Trophoblast cell (in vitro differentiated cells and primary cell): Measurements from ENCODE around the gene CACNB2.

Experiments used
- DNase-seq, 2 donors: peaks; one replicate each; pipeline ENCODE4 v3.0.0-alpha.2; 2016
- H2AFZ ChIP-seq: 2 replicates; pipeline ENCODE4 v1.6.1; 2013; ENCODE audit warnings: low read length, moderate library complexity, mild to moderate bottlenecking; ENCODE audit not compliant: insufficient read depth, poor library complexity
- H2AK5ac ChIP-seq: 2 replicates; pipeline ENCODE4 v1.6.1; 2013; ENCODE audit warnings: mild to moderate bottlenecking, low read length
- H2BK120ac ChIP-seq: 2 replicates; pipeline ENCODE4 v1.6.1; 2013; ENCODE audit warnings: low read length, mild to moderate bottlenecking, moderate library complexity; ENCODE audit not compliant: insufficient read depth, poor library complexity
- H2BK12ac ChIP-seq: 2 replicates; pipeline ENCODE4 v1.6.1; 2013; ENCODE audit warnings: mild to moderate bottlenecking, low read length, moderate library complexity
- H2BK5ac ChIP-seq: 2 replicates; pipeline ENCODE4 v1.6.1; 2013; ENCODE audit warnings: low read length, low read depth, moderate library complexity, mild to moderate bottlenecking; ENCODE audit not compliant: poor library complexity
- H3K14ac ChIP-seq: 2 replicates; pipeline ENCODE4 v1.6.1; 2013; ENCODE audit warnings: mild to moderate bottlenecking, low read length
- H3K18ac ChIP-seq: 2 replicates; pipeline ENCODE4 v1.6.1; 2013; ENCODE audit warnings: mild to moderate bottlenecking, low read length
- H3K23ac ChIP-seq: 2 replicates; pipeline ENCODE4 v1.6.1; 2013; ENCODE audit warnings: low read length
- H3K27ac ChIP-seq: 2 replicates; pipeline ENCODE4 v1.5.1; 2013; ENCODE audit warnings: low read depth, mild to moderate bottlenecking, inconsistent platforms, low read length, moderate library complexity
- H3K27me3 ChIP-seq: 2 replicates; pipeline ENCODE4 v1.6.1; 2013; ENCODE audit warnings: inconsistent platforms, mild to moderate bottlenecking, low read length, moderate library complexity; ENCODE audit not compliant: insufficient read depth
- H3K36me3 ChIP-seq, 2 experiments: 1 replicate in 1 of 2; 2 replicates in 1 of 2; pipeline ENCODE4 v1.6.1; 2013; ENCODE audit warnings: low read length in 2 of 2, mild to moderate bottlenecking in 2 of 2, moderate library complexity in 1 of 2; ENCODE audit not compliant: insufficient read depth in 2 of 2, control insufficient read depth in 1 of 2
- H3K4ac ChIP-seq: 2 replicates; pipeline ENCODE4 v1.6.1; 2013; ENCODE audit warnings: low read depth, mild to moderate bottlenecking, low read length, moderate library complexity
- H3K4me1 ChIP-seq, 2 experiments: 1 replicate in 1 of 2; 2 replicates in 1 of 2; pipeline ENCODE4 v1.6.1; 2013; ENCODE audit warnings: low read length in 2 of 2, mild to moderate bottlenecking in 2 of 2, moderate library complexity in 1 of 2; ENCODE audit not compliant: insufficient read depth in 2 of 2, control insufficient read depth in 1 of 2
- H3K4me2 ChIP-seq: 2 replicates; pipeline ENCODE4 v1.6.1; 2013; ENCODE audit warnings: inconsistent platforms, mild to moderate bottlenecking, low read length, moderate library complexity
- H3K4me3 ChIP-seq: 2 replicates; pipeline ENCODE4 v1.5.1; 2013; ENCODE audit warnings: mild to moderate bottlenecking, low read depth, low read length, inconsistent platforms
- H3K79me1 ChIP-seq: one replicate; pipeline ENCODE4 v1.6.1; 2013; ENCODE audit warnings: low read length
- H3K79me2 ChIP-seq: 2 replicates; pipeline ENCODE4 v1.6.1; 2013; ENCODE audit warnings: low read length, mild to moderate bottlenecking; ENCODE audit not compliant: control insufficient read depth, insufficient read depth, poor library complexity
- H3K9ac ChIP-seq: 2 replicates; pipeline ENCODE4 v1.6.1; 2013; ENCODE audit warnings: mild to moderate bottlenecking, low read length
- H3K9me3 ChIP-seq: 2 replicates; pipeline ENCODE4 v1.6.1; 2013; ENCODE audit warnings: low read depth, mild to moderate bottlenecking, control low read depth, inconsistent platforms, low read length; ENCODE audit not compliant: insufficient read depth
- H4K12ac ChIP-seq: 2 replicates; pipeline ENCODE4 v1.6.1; 2013; ENCODE audit warnings: low read depth, mild to moderate bottlenecking, low read length, moderate library complexity
- H4K8ac ChIP-seq: 2 replicates; pipeline ENCODE4 v1.6.1; 2013; ENCODE audit warnings: low read depth, mild to moderate bottlenecking, low read length, moderate library complexity
- H4K91ac ChIP-seq: one replicate; pipeline ENCODE4 v1.6.1; 2013; ENCODE audit warnings: low read depth, mild to moderate bottlenecking, low read length, moderate library complexity
- WGBS: extraction: QIAGEN DNeasy Blood & Tissue Kit; methylation state at CpG from one replicate; pipeline ENCODE4 v1.1.7; 2013; ENCODE audit warnings: missing lambda C conversion rate; ENCODE audit not compliant: insufficient read length, insufficient coverage; ENCODE audit errors: extremely low coverage; 5-methylcytosine and 5-hydroxymethylcytosine counted together

CACNB2 gene

DNA sequence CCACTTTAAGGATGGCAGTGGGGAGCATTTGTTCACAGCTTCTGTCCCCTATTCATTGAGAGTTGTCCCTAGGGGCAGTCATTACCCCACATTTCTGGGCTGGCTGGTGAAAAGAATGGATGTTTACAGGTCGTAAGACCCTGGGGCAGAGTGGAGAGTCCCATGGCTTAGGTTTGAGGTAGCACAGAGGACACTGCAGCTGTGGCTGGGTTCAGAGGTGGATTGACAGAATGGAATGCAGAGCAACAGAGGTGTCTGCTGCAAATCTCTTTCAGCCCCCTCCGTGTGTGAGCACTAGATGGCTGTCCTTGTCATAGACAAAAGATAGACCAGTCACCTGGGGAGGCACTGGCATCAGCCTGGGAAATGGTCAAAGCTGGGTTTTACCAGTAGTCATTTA, 141.9 kb downstream of the CACNB2 start:
- no peaks in the 10 kb centered on the region for H3K79me2 ChIP-seq
- no peak overlapping the region for H3K18ac ChIP-seq
- H3K9ac ChIP-seq: no peak overlapping the region
- H3K27ac ChIP-seq: no peak overlapping the region
- H4K12ac ChIP-seq: no peak overlapping the region
- no peak overlapping the region for H4K8ac ChIP-seq
- H3K36me3 ChIP-seq: no peaks in the 10 kb centered on the region
- H3K4me3 ChIP-seq: no peak overlapping the region
- H3K23ac ChIP-seq: no peak overlapping the region
- H3K4ac ChIP-seq: no peak overlapping the region
- no peak overlapping the region for H4K91ac ChIP-seq
- H2BK120ac ChIP-seq: no peak overlapping the region
- no peak overlapping the region for H2AFZ ChIP-seq
- no peak overlapping the region for H2AK5ac ChIP-seq
- H2BK5ac ChIP-seq: no peak overlapping the region
- WGBS: no CpG with 5 or more reads among the region's 2 CpGs
- no peaks in the 10 kb centered on the region for H3K9me3 ChIP-seq
- H3K4me2 ChIP-seq: no peak overlapping the region
- peaks cover 0 to 3% of the 10 kb centered on the region in 2 experiments for H3K4me1 ChIP-seq
- no peaks in the 10 kb centered on the region for H3K79me1 ChIP-seq
- H2BK12ac ChIP-seq: no peak overlapping the region
- H3K27me3 ChIP-seq: no peaks in the 10 kb centered on the region
- DNase-seq: no peak
- no peak overlapping the region for H3K14ac ChIP-seq

DNA sequence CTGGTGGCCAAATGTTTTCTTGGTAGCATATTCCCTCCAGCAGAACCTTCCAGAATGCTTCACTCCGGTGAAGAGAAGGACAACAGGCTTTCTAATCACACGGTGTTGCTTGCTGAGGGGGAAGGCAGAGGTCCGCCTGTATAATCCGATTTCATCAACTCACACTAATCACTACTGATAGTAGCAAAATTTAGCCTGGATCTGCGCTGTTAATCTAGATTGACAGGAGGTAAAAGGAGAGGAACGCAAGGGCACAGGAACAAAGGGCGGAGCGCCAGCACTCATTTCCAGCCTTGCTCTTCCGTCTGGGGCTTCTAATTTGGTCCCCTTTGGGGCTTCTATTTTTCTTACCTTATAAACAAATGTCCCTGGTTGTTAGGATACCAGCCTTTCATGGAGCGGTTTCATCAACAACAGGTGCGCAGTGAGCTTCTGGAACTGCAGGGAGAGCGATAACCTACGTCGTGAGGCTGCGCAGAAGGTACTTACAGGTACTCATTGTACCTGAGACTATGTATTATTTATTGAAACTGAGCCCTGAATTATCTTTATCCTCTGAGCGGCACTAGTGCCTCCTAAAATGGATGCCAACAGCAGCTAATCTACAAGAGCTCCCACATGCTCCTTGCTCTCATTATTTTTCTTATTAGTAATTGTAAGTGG, 150.6 kb downstream of the CACNB2 start:
- no peak for DNase-seq
- no peaks in the 10 kb centered on the region for H3K36me3 ChIP-seq
- H2BK5ac ChIP-seq: no peak overlapping the region
- no peak overlapping the region for H3K4ac ChIP-seq
- H4K91ac ChIP-seq: no peak overlapping the region
- no CpG with 5 or more reads among the region's 16 CpGs for WGBS
- H3K27me3 ChIP-seq: no peaks in the 10 kb centered on the region
- H3K9ac ChIP-seq: no peak overlapping the region
- H4K8ac ChIP-seq: no peak overlapping the region
- H3K4me1 ChIP-seq: no peaks in the 10 kb centered on the region
- H2BK120ac ChIP-seq: no peak overlapping the region
- H3K79me2 ChIP-seq: no peaks in the 10 kb centered on the region
- H3K4me2 ChIP-seq: no peak overlapping the region
- no peak overlapping the region for H2BK12ac ChIP-seq
- no peak overlapping the region for H3K23ac ChIP-seq
- H2AFZ ChIP-seq: no peak overlapping the region
- H3K9me3 ChIP-seq: no peaks in the 10 kb centered on the region
- no peak overlapping the region for H3K27ac ChIP-seq
- H2AK5ac ChIP-seq: no peak overlapping the region
- H3K4me3 ChIP-seq: no peak overlapping the region
- no peak overlapping the region for H4K12ac ChIP-seq
- no peak overlapping the region for H3K18ac ChIP-seq
- H3K79me1 ChIP-seq: no peaks in the 10 kb centered on the region
- no peak overlapping the region for H3K14ac ChIP-seq

DNA sequence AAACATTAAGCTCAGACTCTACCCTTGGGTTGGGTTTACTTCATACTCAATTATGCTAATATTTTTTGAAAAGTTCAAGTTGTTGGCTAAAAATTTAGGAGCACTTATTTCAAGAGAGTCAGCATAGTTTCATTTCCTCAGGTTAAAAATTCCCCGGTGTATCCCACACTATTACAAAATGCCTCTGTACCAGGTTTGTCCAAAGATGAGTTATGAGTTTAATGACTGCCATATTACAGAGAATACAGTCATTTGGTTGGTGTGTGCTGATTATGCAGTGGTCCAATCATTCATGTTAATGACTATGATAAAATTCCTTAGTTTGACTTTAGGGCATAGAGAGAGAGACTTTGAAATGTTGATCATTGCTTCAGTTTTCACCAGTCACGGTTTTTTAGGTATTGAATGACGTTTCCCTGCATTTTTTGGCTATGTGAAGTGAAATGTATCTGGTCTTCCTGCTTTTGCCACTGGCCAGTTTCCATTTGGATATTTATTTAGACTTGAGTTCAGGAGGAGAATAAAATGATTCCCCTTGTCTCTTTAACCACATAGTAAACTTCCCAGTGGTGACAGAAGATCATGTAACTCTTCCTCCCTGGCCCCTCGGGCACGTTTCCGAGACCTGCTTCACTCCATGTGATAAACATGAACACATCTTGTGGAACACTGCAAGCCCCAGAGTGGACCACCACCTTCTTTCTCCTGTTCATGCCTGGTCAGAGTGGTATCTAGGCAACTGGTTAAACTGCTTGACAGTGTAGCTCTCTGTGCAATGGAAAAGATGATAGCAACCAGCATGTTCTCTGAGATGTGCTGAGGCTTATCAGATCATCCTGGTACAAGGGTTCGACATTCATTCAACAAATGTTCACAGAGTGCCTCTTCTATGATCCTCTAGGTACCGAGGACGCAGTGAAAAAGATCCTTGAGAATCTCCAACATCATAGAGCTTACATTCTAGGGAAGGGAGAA, 153.6 kb downstream of the CACNB2 start:
- Histone ChIP-seq H3K14ac (no peak overlapping the region), H3K4me2 (no peak overlapping the region), H3K23ac (no peak overlapping the region), H3K18ac (no peak overlapping the region), H3K27me3 (no peaks in the 10 kb centered on the region), H4K12ac (no peak overlapping the region), H3K27ac (no peak overlapping the region), H3K9me3 (no peaks in the 10 kb centered on the region), H2BK120ac (no peak overlapping the region), H4K91ac (no peak overlapping the region), H2BK5ac (no peak overlapping the region), H3K36me3 (no peaks in the 10 kb centered on the region), H2AK5ac (no peak overlapping the region), H3K79me2 (no peaks in the 10 kb centered on the region), H3K79me1 (no peaks in the 10 kb centered on the region), H3K4me1 (no peaks in the 10 kb centered on the region), H3K4me3 (no peak overlapping the region), H2BK12ac (no peak overlapping the region), H2AFZ (no peak overlapping the region), H3K9ac (no peak overlapping the region), H4K8ac (no peak overlapping the region), H3K4ac (no peak overlapping the region)
- no CpG with 5 or more reads among the region's 9 CpGs for WGBS
- DNase-seq: peak; percentile 6 to 78

DNA sequence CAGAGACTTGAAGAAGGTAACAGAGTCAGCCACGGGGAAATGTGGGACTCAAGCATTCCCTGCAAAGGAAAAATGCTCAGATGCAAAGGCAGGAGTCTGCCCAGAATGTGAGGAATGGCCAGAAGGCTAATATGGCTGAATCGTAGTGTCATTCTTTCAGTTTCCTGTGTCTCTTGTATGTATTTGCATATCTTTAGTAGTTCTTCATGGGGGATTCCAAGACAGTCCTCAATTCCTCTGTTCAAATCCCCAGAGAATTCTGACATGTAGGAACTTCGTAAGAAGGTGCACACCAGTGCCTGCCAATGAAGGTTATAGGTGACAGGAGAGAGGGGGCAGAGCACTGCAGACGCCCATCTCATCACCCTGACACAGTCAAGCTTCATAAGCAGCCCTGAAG, 154.4 kb downstream of the CACNB2 start:
- no peaks in the 10 kb centered on the region for H3K79me2 ChIP-seq
- WGBS: no CpG with 5 or more reads among the region's 4 CpGs
- no peaks in the 10 kb centered on the region for H3K9me3 ChIP-seq
- no peak overlapping the region for H3K4me2 ChIP-seq
- H3K9ac ChIP-seq: no peak overlapping the region
- H3K27ac ChIP-seq: no peak overlapping the region
- peak; percentile 25 to 70 for DNase-seq
- H3K23ac ChIP-seq: no peak overlapping the region
- H3K36me3 ChIP-seq: no peaks in the 10 kb centered on the region
- H4K12ac ChIP-seq: no peak overlapping the region
- H2BK120ac ChIP-seq: no peak overlapping the region
- H3K4me1 ChIP-seq: no peaks in the 10 kb centered on the region
- H3K14ac ChIP-seq: no peak overlapping the region
- no peak overlapping the region for H4K91ac ChIP-seq
- no peaks in the 10 kb centered on the region for H3K79me1 ChIP-seq
- no peak overlapping the region for H4K8ac ChIP-seq
- H3K27me3 ChIP-seq: no peaks in the 10 kb centered on the region
- no peak overlapping the region for H2BK5ac ChIP-seq
- H3K4me3 ChIP-seq: no peak overlapping the region
- no peak overlapping the region for H2BK12ac ChIP-seq
- no peak overlapping the region for H3K18ac ChIP-seq
- H2AFZ ChIP-seq: no peak overlapping the region
- H2AK5ac ChIP-seq: no peak overlapping the region
- no peak overlapping the region for H3K4ac ChIP-seq
